IMR-90 (cell line): ENCODE data around the gene KLHL8. TPM values are rescaled to one million over a fixed set of nuclear protein-coding genes. Genes with fewer than 3 reads are reported as not detected.

Experiments used
- ATAC-seq: fragments of 200-7000 bp; cut with Tn5 transposase; 2 replicates; pipeline ENCODE4 v1.9.1; 2020; ENCODE audit warnings: low read depth, mild to moderate bottlenecking, moderate library complexity
- BruUV-seq: library from RNA; stranded (reverse); fragments of 400-500 nt; replicated peaks from 2 replicates; lab custom pipeline; 2021; lab: Mats Ljungman, UMichigan
- CTCF ChIA-PET: fragments of 300-600 bp; formaldehyde crosslinking; extraction: SDS; loops from one replicate; lab custom pipeline; 2021; ENCODE audit warnings: antibody characterized with exemption; lab: Yijun Ruan, JAX
- POLR2A ChIA-PET: fragments of 300-600 bp; sonication (Branson Sonifier 250); formaldehyde crosslinking; loops from one replicate; lab custom pipeline; 2022; ENCODE audit warnings: antibody characterized with exemption; ENCODE audit not compliant: unreplicated experiment; lab: Charles Lee
- DNase-seq: peaks from one replicate; pipeline ENCODE4 v3.0.0; 2013
- H2AFZ ChIP-seq: replicated peaks from 2 replicates; pipeline ENCODE3; 2013; ENCODE audit warnings: low read length, mild to moderate bottlenecking; ENCODE audit not compliant: poor library complexity
- H2AK5ac ChIP-seq: 2 replicates; pipeline ENCODE4 v1.6.1; 2013; ENCODE audit warnings: low read depth, low read length, inconsistent platforms
- H2AK9ac ChIP-seq: replicated peaks from 2 replicates; pipeline ENCODE3; 2013; ENCODE audit warnings: mild to moderate bottlenecking, low read depth, low read length, moderate library complexity; ENCODE audit not compliant: poor library complexity
- H2BK120ac ChIP-seq: 2 replicates; pipeline ENCODE4 v1.6.1; 2013; ENCODE audit warnings: low read depth, low read length, inconsistent platforms
- H2BK15ac ChIP-seq: 3 replicates; pipeline ENCODE4 v1.6.1; 2013; ENCODE audit warnings: low read depth, low read length, inconsistent platforms
- H2BK20ac ChIP-seq: 2 replicates; pipeline ENCODE4 v1.6.1; 2013; ENCODE audit warnings: low read depth, mild to moderate bottlenecking, inconsistent platforms, low read length, moderate library complexity
- H2BK5ac ChIP-seq: 2 replicates; pipeline ENCODE4 v1.6.1; 2013; ENCODE audit warnings: mild to moderate bottlenecking, low read depth, low read length, inconsistent platforms; ENCODE audit not compliant: poor library complexity, severe bottlenecking
- H3K14ac ChIP-seq: replicated peaks from 2 replicates; pipeline ENCODE4 v1.6.1; 2013; ENCODE audit warnings: low read depth, low read length, inconsistent platforms
- H3K18ac ChIP-seq: 2 replicates; pipeline ENCODE4 v1.6.1; 2013; ENCODE audit warnings: low read depth, low read length, control low read depth
- H3K23ac ChIP-seq: 2 replicates; pipeline ENCODE4 v1.6.1; 2013; ENCODE audit warnings: low read depth, low read length, inconsistent platforms
- H3K27ac ChIP-seq: 2 replicates; pipeline ENCODE4 v1.5.1; 2013; ENCODE audit warnings: mild to moderate bottlenecking, control low read depth, low read length; ENCODE audit not compliant: insufficient read depth
- H3K27me3 ChIP-seq: 2 replicates; pipeline ENCODE4 v1.6.1; 2013; ENCODE audit warnings: low read length; ENCODE audit not compliant: control insufficient read depth, insufficient read depth
- H3K36me3 ChIP-seq: 2 replicates; pipeline ENCODE4 v1.6.1; 2013; ENCODE audit warnings: low read length, mixed read lengths; ENCODE audit not compliant: control insufficient read depth, insufficient read depth
- H3K4ac ChIP-seq: 2 replicates; pipeline ENCODE4 v1.6.1; 2013; ENCODE audit warnings: low read depth, low read length, inconsistent platforms
- H3K4me1 ChIP-seq: 2 replicates; pipeline ENCODE4 v1.6.1; 2013; ENCODE audit warnings: low read length, mixed read lengths; ENCODE audit not compliant: control insufficient read depth, insufficient read depth
- H3K4me2 ChIP-seq: 2 replicates; pipeline ENCODE4 v1.6.1; 2013; ENCODE audit warnings: low read depth, mild to moderate bottlenecking, control low read depth, low read length, moderate library complexity
- H3K4me3 ChIP-seq: 2 replicates; pipeline ENCODE4 v1.5.1; 2013; ENCODE audit warnings: low read depth, mild to moderate bottlenecking, control low read depth, low read length, moderate library complexity; ENCODE audit not compliant: insufficient read depth
- H3K56ac ChIP-seq: 2 replicates; pipeline ENCODE4 v1.6.1; 2013; ENCODE audit warnings: low read length, inconsistent platforms; ENCODE audit not compliant: insufficient read depth; ENCODE audit errors: extremely low read depth
- H3K79me1 ChIP-seq, 2 experiments: 2 replicates each; pipeline ENCODE4 v1.6.1; 2013; ENCODE audit warnings: low read length in 2 of 2, inconsistent platforms in 1 of 2, low read depth in 1 of 2
- H3K9ac ChIP-seq: 2 replicates; pipeline ENCODE4 v1.6.1; 2013; ENCODE audit warnings: low read depth, low read length, control low read depth
- H3K9me1 ChIP-seq: 2 replicates; pipeline ENCODE4 v1.6.1; 2013; ENCODE audit warnings: low read length, inconsistent platforms; ENCODE audit not compliant: insufficient read depth
- H3K9me3 ChIP-seq: 2 replicates; pipeline ENCODE4 v1.6.1; 2013; ENCODE audit warnings: low read length; ENCODE audit not compliant: control insufficient read depth, insufficient read depth
- H4K20me1 ChIP-seq: 2 replicates; pipeline ENCODE4 v1.6.1; 2013; ENCODE audit warnings: low read length, inconsistent platforms; ENCODE audit not compliant: insufficient read depth
- H4K5ac ChIP-seq: 2 replicates; pipeline ENCODE4 v1.6.1; 2013; ENCODE audit warnings: mild to moderate bottlenecking, low read depth, low read length, control low read depth
- H4K8ac ChIP-seq, 2 experiments: 2 replicates each; pipeline ENCODE4 v1.6.1; 2013; ENCODE audit warnings: low read depth in 2 of 2, low read length in 2 of 2, control low read depth in 1 of 2, inconsistent platforms in 1 of 2
- H4K91ac ChIP-seq: 2 replicates; pipeline ENCODE4 v1.6.1; 2013; ENCODE audit warnings: low read depth, low read length, inconsistent platforms; ENCODE audit not compliant: insufficient read depth
- BHLHE40 ChIP-seq: fragments of 150-350 bp; IDR thresholded peaks from 2 replicates; pipeline ENCODE4 v1.6.1; 2016; ENCODE audit warnings: mild to moderate bottlenecking, low read depth, low read length
- CEBPB ChIP-seq: IDR thresholded peaks from 2 replicates; pipeline ENCODE4 v1.6.1; 2012; ENCODE audit warnings: low read depth, low read length, improper control_type of control experiment
- CHD1 ChIP-seq: IDR thresholded peaks from 2 replicates; pipeline ENCODE4 v1.6.1; 2012; ENCODE audit warnings: low read depth, low read length, improper control_type of control experiment
- FOS ChIP-seq: fragments of 150-350 bp; IDR thresholded peaks from 2 replicates; pipeline ENCODE4 v1.6.1; 2016; ENCODE audit warnings: low read depth, low read length
- MAFK ChIP-seq: IDR thresholded peaks from 2 replicates; pipeline ENCODE4 v1.6.1; 2012; ENCODE audit warnings: low read depth, low read length, improper control_type of control experiment
- MAZ ChIP-seq: IDR thresholded peaks from 2 replicates; pipeline ENCODE4 v1.6.1; 2012; ENCODE audit warnings: low read depth, mild to moderate bottlenecking, low read length, improper control_type of control experiment, moderate library complexity, borderline replicate concordance
- MXI1 ChIP-seq: IDR thresholded peaks from 2 replicates; pipeline ENCODE4 v1.6.1; 2012; ENCODE audit warnings: low read depth, mild to moderate bottlenecking, low read length, moderate library complexity, borderline replicate concordance
- POLR2A ChIP-seq: IDR thresholded peaks from 2 replicates; pipeline ENCODE4 v1.6.1; 2012; ENCODE audit warnings: mild to moderate bottlenecking, low read depth, low read length
- RAD21 ChIP-seq: IDR thresholded peaks from 2 replicates; pipeline ENCODE4 v1.6.1; 2012; ENCODE audit warnings: low read length, improper control_type of control experiment
- RCOR1 ChIP-seq: IDR thresholded peaks from 2 replicates; pipeline ENCODE4 v1.6.1; 2012; ENCODE audit warnings: mild to moderate bottlenecking, low read length, improper control_type of control experiment; ENCODE audit not compliant: insufficient replicate concordance
- RFX5 ChIP-seq: IDR thresholded peaks from 2 replicates; pipeline ENCODE4 v1.8.0; 2012; ENCODE audit warnings: low read depth, mild to moderate bottlenecking, low read length, moderate library complexity
- SMC3 ChIP-seq: fragments of 150-350 bp; IDR thresholded peaks from 2 replicates; pipeline ENCODE4 v1.6.1; 2016; ENCODE audit warnings: low read depth, mild to moderate bottlenecking, antibody characterized with exemption, low read length, moderate library complexity
- WGBS, 2 experiments: methylation state at CpG; one replicate each; pipeline versions ENCODE4 v1.1.5 to v1.1.7; 2013; ENCODE audit warnings: missing lambda C conversion rate in 2 of 2; ENCODE audit not compliant: insufficient read length in 1 of 2; ENCODE audit errors: extremely low coverage in 2 of 2; 5-methylcytosine and 5-hydroxymethylcytosine counted together
- dilution Hi-C: fragments of 300-500 bp; cut with HindIII; formaldehyde crosslinking; loops from one replicate; pipeline ENCODE4 v1.14.3; 2018; ENCODE audit warnings: low sequenced_read_pairs; ENCODE audit not compliant: unreplicated experiment
- in situ Hi-C: fragments of 300-500 bp; cut with MboI; formaldehyde crosslinking; loops from 3 replicates; pipeline ENCODE4 v1.14.3; 2019; ENCODE audit warnings: low sequenced_read_pairs, inconsistent platforms, mixed read lengths
- intact Hi-C: fragments of 100-400 bp; cut with micrococcal nuclease; formaldehyde crosslinking; loops from 2 replicates; pipeline ENCODE4 v1.10.0; 2022
- polyA plus RNA-seq, 3 experiments: library from polyadenylated mRNA; depleted of rRNA; stranded (reverse); fragments of >200 nt; gene quantifications; 2 replicates each; pipeline ENCODE4 v1.2.3, GENCODE V29; 2012; ENCODE audit warnings: low replicate concordance in 1 of 3
- total RNA-seq: library from RNA; depleted of rRNA; stranded (reverse); fragments of >200 nt; gene quantifications from 2 replicates; pipeline ENCODE4 v1.2.3, GENCODE V29; 2012
- TF ChIP-seq, protein P1 (sequence below): fragments of 150-350 bp; IDR thresholded peaks from 2 replicates; pipeline ENCODE4 v1.6.1; 2017; ENCODE audit warnings: mild to moderate bottlenecking, antibody characterized with exemption, low read length, low read depth
- TF ChIP-seq, protein P2 (sequence below): conservative IDR thresholded peaks from 2 replicates; pipeline ENCODE4 v1.5.1; 2012; ENCODE audit warnings: mild to moderate bottlenecking, low read depth, low read length, improper control_type of control experiment
- TF ChIP-seq, protein P3 (sequence below): fragments of 150-350 bp; IDR thresholded peaks from 2 replicates; pipeline ENCODE4 v1.6.1; 2016; ENCODE audit warnings: low read depth, mild to moderate bottlenecking, low read length, moderate library complexity, borderline replicate concordance

The KLHL8 gene
- total and polyA plus RNA-seq, 2 of the 4 experiments (the other 2 are of a cell fraction) = 3.1 to 9.5 TPM

DNA sequence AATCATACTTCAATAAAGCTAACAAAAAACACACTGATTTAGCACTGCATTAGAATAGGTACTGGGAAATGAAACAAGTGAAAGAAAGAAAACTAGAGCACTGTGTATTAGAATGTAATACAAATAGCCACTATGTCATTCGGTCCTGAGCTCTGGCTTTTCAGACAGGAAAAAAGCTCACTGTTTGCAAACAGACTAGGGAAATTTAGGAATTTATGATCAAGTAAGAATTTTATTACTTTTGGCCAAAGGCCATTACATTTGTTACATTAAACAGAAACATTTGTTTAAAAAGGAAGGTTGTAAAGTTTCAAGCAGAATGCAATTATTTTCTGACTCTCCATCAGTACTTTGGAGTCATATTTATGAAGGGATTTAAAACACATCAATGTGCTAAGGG is 68.7 kb downstream of the KLHL8 start:
- Histone ChIP-seq H2BK120ac (no peak overlapping the region), H2AK5ac (no peak overlapping the region), H3K4me3 (no peak overlapping the region), H4K5ac (no peak overlapping the region), H2AFZ (no peak overlapping the region), H3K14ac (no peak overlapping the region), H2BK15ac (no peak overlapping the region), H4K8ac (no peak overlapping the region), H2BK5ac (no peak overlapping the region), H3K4me1 (no peaks in the 10 kb centered on the region), H3K4me2 (no peak overlapping the region), H3K18ac (no peak overlapping the region), H3K27me3 (no peaks in the 10 kb centered on the region), H3K27ac (no peak overlapping the region), H4K20me1 (no peaks in the 10 kb centered on the region), H2AK9ac (no peak overlapping the region), H2BK20ac (no peak overlapping the region), H4K91ac (no peak overlapping the region), H3K36me3 (no peaks in the 10 kb centered on the region), H3K9me1 (no peaks in the 10 kb centered on the region), H3K79me1 (no peaks in the 10 kb centered on the region), H3K9me3 (no peaks in the 10 kb centered on the region), H3K23ac (no peak overlapping the region), H3K9ac (no peak overlapping the region), H3K4ac (no peak overlapping the region), H3K56ac (no peak overlapping the region)
- no TSS peak for BruUV-seq
- in situ Hi-C loops (no loop called here), dilution Hi-C loops (no loop called here), intact Hi-C loops (loop anchor here (1.0 to 5.0 kb wide), 3 partner anchors 66 to 229 kb away; no protein-coding TSS in a partner anchor)
- ATAC-seq = no peak
- CTCF ChIA-PET = interaction anchor here (0.9 to 1.0 kb wide), 3 partner anchors 10 to 84 kb away, joined by 3 to 7 read pairs (median 4); partner anchors contain the start of gene KLHL8
- POLR2A ChIA-PET = no interaction called here
- DNase-seq = no peak
- TF ChIP-seq, protein P1, sequence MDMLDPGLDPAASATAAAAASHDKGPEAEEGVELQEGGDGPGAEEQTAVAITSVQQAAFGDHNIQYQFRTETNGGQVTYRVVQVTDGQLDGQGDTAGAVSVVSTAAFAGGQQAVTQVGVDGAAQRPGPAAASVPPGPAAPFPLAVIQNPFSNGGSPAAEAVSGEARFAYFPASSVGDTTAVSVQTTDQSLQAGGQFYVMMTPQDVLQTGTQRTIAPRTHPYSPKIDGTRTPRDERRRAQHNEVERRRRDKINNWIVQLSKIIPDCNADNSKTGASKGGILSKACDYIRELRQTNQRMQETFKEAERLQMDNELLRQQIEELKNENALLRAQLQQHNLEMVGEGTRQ = no peak
- TF ChIP-seq FOS = no peak
- TF ChIP-seq MAFK = no peak
- TF ChIP-seq, protein P2, sequence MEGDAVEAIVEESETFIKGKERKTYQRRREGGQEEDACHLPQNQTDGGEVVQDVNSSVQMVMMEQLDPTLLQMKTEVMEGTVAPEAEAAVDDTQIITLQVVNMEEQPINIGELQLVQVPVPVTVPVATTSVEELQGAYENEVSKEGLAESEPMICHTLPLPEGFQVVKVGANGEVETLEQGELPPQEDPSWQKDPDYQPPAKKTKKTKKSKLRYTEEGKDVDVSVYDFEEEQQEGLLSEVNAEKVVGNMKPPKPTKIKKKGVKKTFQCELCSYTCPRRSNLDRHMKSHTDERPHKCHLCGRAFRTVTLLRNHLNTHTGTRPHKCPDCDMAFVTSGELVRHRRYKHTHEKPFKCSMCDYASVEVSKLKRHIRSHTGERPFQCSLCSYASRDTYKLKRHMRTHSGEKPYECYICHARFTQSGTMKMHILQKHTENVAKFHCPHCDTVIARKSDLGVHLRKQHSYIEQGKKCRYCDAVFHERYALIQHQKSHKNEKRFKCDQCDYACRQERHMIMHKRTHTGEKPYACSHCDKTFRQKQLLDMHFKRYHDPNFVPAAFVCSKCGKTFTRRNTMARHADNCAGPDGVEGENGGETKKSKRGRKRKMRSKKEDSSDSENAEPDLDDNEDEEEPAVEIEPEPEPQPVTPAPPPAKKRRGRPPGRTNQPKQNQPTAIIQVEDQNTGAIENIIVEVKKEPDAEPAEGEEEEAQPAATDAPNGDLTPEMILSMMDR = no peak
- TF ChIP-seq RFX5 = no peak
- no peak for TF ChIP-seq POLR2A
- TF ChIP-seq, protein P3, sequence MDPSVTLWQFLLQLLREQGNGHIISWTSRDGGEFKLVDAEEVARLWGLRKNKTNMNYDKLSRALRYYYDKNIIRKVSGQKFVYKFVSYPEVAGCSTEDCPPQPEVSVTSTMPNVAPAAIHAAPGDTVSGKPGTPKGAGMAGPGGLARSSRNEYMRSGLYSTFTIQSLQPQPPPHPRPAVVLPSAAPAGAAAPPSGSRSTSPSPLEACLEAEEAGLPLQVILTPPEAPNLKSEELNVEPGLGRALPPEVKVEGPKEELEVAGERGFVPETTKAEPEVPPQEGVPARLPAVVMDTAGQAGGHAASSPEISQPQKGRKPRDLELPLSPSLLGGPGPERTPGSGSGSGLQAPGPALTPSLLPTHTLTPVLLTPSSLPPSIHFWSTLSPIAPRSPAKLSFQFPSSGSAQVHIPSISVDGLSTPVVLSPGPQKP = no peak
- no peak for TF ChIP-seq RAD21
- TF ChIP-seq CHD1 = no peak
- TF ChIP-seq MXI1 = no peak
- no peak for TF ChIP-seq BHLHE40
- no peak for TF ChIP-seq MAZ
- TF ChIP-seq RCOR1 = no peak
- no peak for TF ChIP-seq CEBPB
- no peak for TF ChIP-seq SMC3
- no CpG with 5 or more reads among the region's 1 CpG for WGBS, 2 experiments
